ENCODE data around the gene EDAR. TPM values are rescaled to one million over a fixed set of nuclear protein-coding genes. Genes with fewer than 3 reads are reported as not detected.

The EDAR gene
- total and polyA plus RNA-seq, 2 of the 4 experiments (the other 2 are of a cell fraction): not detected

GRCh38 chr2:108979461-108979860, 9.6 kb downstream of the EDAR start:
- Histone ChIP-seq H4K5ac (ENCODE audit: low read depth, low read length) (no peak overlapping the region), H3K23ac (ENCODE audit: low read depth, low read length) (no peak overlapping the region), H3K4me1 (ENCODE audit: control insufficient read depth, insufficient read depth, low read length) (0 out of 2 replicates have a peak, but pooled peaks cover 2% of the 10 kb centered on the region), H3K18ac (ENCODE audit: low read depth, low read length) (no peak overlapping the region), H3K14ac (replicated peaks; ENCODE audit: low read depth, low read length) (no peak overlapping the region), H4K91ac (ENCODE audit: insufficient read depth, low read depth, low read length) (no peak overlapping the region), H3K56ac (ENCODE audit: extremely low read depth, insufficient read depth, low read length) (no peak overlapping the region), H2BK15ac (ENCODE audit: low read depth, low read length) (no peak overlapping the region), H4K8ac (ENCODE audit: low read depth in 2 of 2, low read length in 2 of 2) (no peak overlapping the region), H3K4me2 (ENCODE audit: low read depth, low read length) (no peak overlapping the region), H2AK9ac (replicated peaks; ENCODE audit: low read depth, low read length, poor library complexity) (no peak overlapping the region), H2BK20ac (ENCODE audit: low read depth, low read length) (no peak overlapping the region), H3K79me1 (ENCODE audit: low read depth in 1 of 2, low read length in 2 of 2) (no peaks in the 10 kb centered on the region), H2AFZ (replicated peaks; ENCODE audit: low read length, poor library complexity) (no peak overlapping the region), H3K27ac (ENCODE audit: insufficient read depth, low read length) (no peak overlapping the region), H3K4me3 (ENCODE audit: insufficient read depth, low read depth, low read length) (no peak overlapping the region), H3K4ac (ENCODE audit: low read depth, low read length) (no peak overlapping the region), H4K20me1 (ENCODE audit: insufficient read depth, low read length) (peaks cover 3% of the 10 kb centered on the region; the same call in 1 of the 2 replicates), H2BK120ac (ENCODE audit: low read depth, low read length) (no peak overlapping the region), H3K9ac (ENCODE audit: low read depth, low read length) (no peak overlapping the region), H3K9me1 (ENCODE audit: insufficient read depth, low read length) (no peaks in the 10 kb centered on the region), H3K36me3 (ENCODE audit: control insufficient read depth, insufficient read depth, low read length) (no peaks in the 10 kb centered on the region), H3K9me3 (ENCODE audit: control insufficient read depth, insufficient read depth, low read length) (no peaks in the 10 kb centered on the region), H2BK5ac (ENCODE audit: low read depth, low read length, poor library complexity, severe bottlenecking) (no peak overlapping the region), H3K27me3 (ENCODE audit: control insufficient read depth, insufficient read depth, low read length) (peaks cover 79% of the 10 kb centered on the region), H2AK5ac (ENCODE audit: low read depth, low read length) (no peak overlapping the region)
- TF ChIP-seq ELK1 (IDR thresholded peaks at IDR 0.05; ENCODE audit: borderline replicate concordance, low read depth, low read length) (no peak), CEBPB (IDR thresholded peaks at IDR 0.05; ENCODE audit: low read depth, low read length) (no peak), SMC3 (IDR thresholded peaks at IDR 0.05; ENCODE audit: low read depth, low read length) (no peak), MAZ (IDR thresholded peaks at IDR 0.05; ENCODE audit: borderline replicate concordance, low read depth, low read length) (no peak), FOS (IDR thresholded peaks at IDR 0.05; ENCODE audit: low read depth, low read length) (no peak), BHLHE40 (IDR thresholded peaks at IDR 0.05; ENCODE audit: low read depth, low read length) (no peak), RCOR1 (IDR thresholded peaks at IDR 0.05; ENCODE audit: insufficient replicate concordance, low read length) (no peak), RAD21 (IDR thresholded peaks at IDR 0.05; ENCODE audit: low read length) (no peak), CHD1 (IDR thresholded peaks at IDR 0.05; ENCODE audit: low read depth, low read length) (no peak), NFE2L2 (IDR thresholded peaks at IDR 0.05; ENCODE audit: low read depth, low read length) (no peak), MAFK (IDR thresholded peaks at IDR 0.05; ENCODE audit: low read depth, low read length) (no peak), CTCF (conservative IDR thresholded peaks at IDR 0.05; ENCODE audit: low read depth, low read length) (no peak), USF2 (IDR thresholded peaks at IDR 0.05; ENCODE audit: low read depth, low read length) (no peak), POLR2A (IDR thresholded peaks at IDR 0.05; ENCODE audit: low read depth, low read length) (no peak), MXI1 (IDR thresholded peaks at IDR 0.05; ENCODE audit: borderline replicate concordance, low read depth, low read length) (no peak), RFX5 (IDR thresholded peaks at IDR 0.05; ENCODE audit: low read depth, low read length) (no peak)
- CTCF ChIA-PET: no interaction called here
- 86% methylated on average over 1 of the region's 3 CpGs; no CpG with 5 or more reads in 1 of the 2 experiments for WGBS, 2 experiments (ENCODE audit: extremely low coverage in 2 of 2, insufficient read length in 1 of 2)
- intact Hi-C loops (cut with micrococcal nuclease) (no loop called here), in situ Hi-C loops (cut with MboI; ENCODE audit: low sequenced_read_pairs) (no loop called here), dilution Hi-C loops (cut with HindIII; ENCODE audit: low sequenced_read_pairs, unreplicated experiment) (no loop called here)
- POLR2A ChIA-PET (ENCODE audit: unreplicated experiment): no interaction called here
- ATAC-seq (ENCODE audit: low read depth): no peak
- no TSS peak for BruUV-seq (replicated peaks)
- no peak for DNase-seq

Measured in IMR-90 (cell line).